H1 (cell line): ENCODE measurements around the gene ZNF391. TPM values are rescaled to one million over a fixed set of nuclear protein-coding genes. Genes with fewer than 3 reads are reported as not detected.

Source experiments
- CTCF ChIA-PET: fragments of 300-600 bp; sonication (Branson Sonifier 250); formaldehyde crosslinking; loops from one replicate; lab custom pipeline; 2021; ENCODE audit not compliant: partially characterized antibody; lab: Charles Lee
- POLR2A ChIA-PET: fragments of 300-600 bp; sonication (Branson Sonifier 250); formaldehyde crosslinking; loops from one replicate; lab custom pipeline; 2021; ENCODE audit warnings: inconsistent platforms; ENCODE audit not compliant: partially characterized antibody; lab: Charles Lee
- DNase-seq, 2 experiments: peaks; one replicate each; pipeline versions ENCODE4 v3.0.0 to v3.0.0-alpha.2; 2010 to 2022; ENCODE audit warnings: low spot score in 2 of 2, low read depth in 1 of 2, mixed read lengths in 1 of 2
- FAIRE-seq: peaks from 2 replicates; lab custom pipeline; 2011; peaks lifted over from hg19 to GRCh38; lab: Jason Lieb, UNC
- H2AFZ ChIP-seq: 2 replicates; pipeline ENCODE4 v1.8.1; 2012; ENCODE audit warnings: low read length, inconsistent platforms
- H2AK5ac ChIP-seq: 2 replicates; pipeline ENCODE4 v1.6.1; 2013; ENCODE audit warnings: low read depth, low read length
- H2BK120ac ChIP-seq: replicated peaks from 2 replicates; pipeline ENCODE3; 2013; ENCODE audit warnings: low read depth, low read length, inconsistent platforms
- H2BK12ac ChIP-seq: 2 replicates; pipeline ENCODE4 v1.6.1; 2013; ENCODE audit warnings: low read depth, low read length
- H2BK15ac ChIP-seq: 2 replicates; pipeline ENCODE4 v1.6.1; 2013; ENCODE audit warnings: low read length
- H2BK20ac ChIP-seq: 2 replicates; pipeline ENCODE4 v1.6.1; 2013; ENCODE audit warnings: low read length
- H2BK5ac ChIP-seq: 2 replicates; pipeline ENCODE4 v1.6.1; 2013; ENCODE audit warnings: low read depth, low read length
- H3K14ac ChIP-seq: 2 replicates; pipeline ENCODE4 v1.6.1; 2013; ENCODE audit warnings: inconsistent platforms; ENCODE audit not compliant: insufficient read length
- H3K18ac ChIP-seq: 2 replicates; pipeline ENCODE4 v1.6.1; 2013; ENCODE audit warnings: low read length; ENCODE audit errors: extremely low read depth
- H3K23ac ChIP-seq: 2 replicates; pipeline ENCODE4 v1.6.1; 2013; ENCODE audit warnings: inconsistent platforms; ENCODE audit not compliant: insufficient read length
- H3K23me2 ChIP-seq: 2 replicates; pipeline ENCODE4 v1.6.1; 2013; ENCODE audit warnings: low read depth, low read length
- H3K27ac ChIP-seq: 2 replicates; pipeline ENCODE4 v1.6.1; 2011; ENCODE audit warnings: low read depth, low read length, inconsistent platforms
- H3K27me3 ChIP-seq, 4 experiments: replicated peaks in 1 of 4; 1 replicate in 1 of 4; 2 replicates in 3 of 4; pipeline versions ENCODE4 v1.6.1 to v1.8.1; 2011 to 2013; ENCODE audit warnings: low read length in 3 of 4, mild to moderate bottlenecking in 3 of 4, inconsistent platforms in 2 of 4, mixed read lengths in 2 of 4, moderate library complexity in 1 of 4; ENCODE audit not compliant: control insufficient read depth in 3 of 4, insufficient read depth in 3 of 4; ENCODE audit errors: extremely low read depth in 1 of 4
- H3K36me3 ChIP-seq, 4 experiments: 2 replicates each; pipeline versions ENCODE4 v1.6.1 to v1.8.1; 2011 to 2013; ENCODE audit warnings: mild to moderate bottlenecking in 4 of 4, low read length in 3 of 4, moderate library complexity in 2 of 4, control low read depth in 1 of 4, inconsistent platforms in 1 of 4; ENCODE audit not compliant: insufficient read depth in 4 of 4, control insufficient read depth in 2 of 4
- H3K4ac ChIP-seq: replicated peaks from 2 replicates; pipeline ENCODE3; 2013; ENCODE audit warnings: low read length, low read depth, mixed read lengths, inconsistent platforms; ENCODE audit not compliant: insufficient read length
- H3K4me1 ChIP-seq, 4 experiments: replicated peaks in 1 of 4; 1 replicate in 1 of 4; 2 replicates in 3 of 4; pipeline versions ENCODE4 v1.6.1 to v1.8.1; 2011 to 2013; ENCODE audit warnings: low read length in 3 of 4, inconsistent platforms in 2 of 4, mixed read lengths in 1 of 4; ENCODE audit not compliant: insufficient read depth in 4 of 4, control insufficient read depth in 3 of 4
- H3K4me2 ChIP-seq, 2 experiments: 2 replicates each; pipeline versions ENCODE4 v1.6.1 to v1.8.1; 2011 to 2013; ENCODE audit warnings: low read depth in 2 of 2, low read length in 2 of 2, control low read depth in 1 of 2, inconsistent platforms in 1 of 2, mild to moderate bottlenecking in 1 of 2; ENCODE audit not compliant: insufficient read depth in 1 of 2
- H3K4me3 ChIP-seq, 4 experiments: fragments of 200-600, 300-600 bp in 1 of 4; sonication (generic), shearing (Covaris generic), sonication (Bioruptor Twin) in 1 of 4; 2 replicates each; pipeline versions ENCODE4 v1.5.1 to v1.8.1; 2011 to 2016; ENCODE audit warnings: low read length in 4 of 4, low read depth in 3 of 4, control low read depth in 2 of 4, inconsistent platforms in 2 of 4, mild to moderate bottlenecking in 2 of 4, mixed read lengths in 1 of 4, moderate library complexity in 1 of 4; ENCODE audit not compliant: insufficient read depth in 2 of 4; ENCODE audit errors: extremely low read depth in 1 of 4
- H3K56ac ChIP-seq: replicated peaks from 2 replicates; pipeline ENCODE3; 2013; ENCODE audit warnings: low read depth, mild to moderate bottlenecking, mixed read lengths, low read length, inconsistent platforms; ENCODE audit not compliant: insufficient read length
- H3K79me1 ChIP-seq: 2 replicates; pipeline ENCODE4 v1.6.1; 2013; ENCODE audit warnings: low read depth, low read length, control low read depth
- H3K79me2 ChIP-seq, 2 experiments: 2 replicates each; pipeline versions ENCODE4 v1.6.1 to v1.8.1; 2012 to 2013; ENCODE audit warnings: low read length in 2 of 2, mild to moderate bottlenecking in 2 of 2, inconsistent platforms in 1 of 2; ENCODE audit not compliant: insufficient read depth in 2 of 2, control insufficient read depth in 1 of 2
- H3K9ac ChIP-seq, 4 experiments: replicated peaks in 1 of 4; 1 replicate in 1 of 4; 2 replicates in 3 of 4; pipeline versions ENCODE4 v1.6.1 to v1.8.1; 2011 to 2013; ENCODE audit warnings: low read depth in 3 of 4, low read length in 3 of 4, control low read depth in 2 of 4, mild to moderate bottlenecking in 2 of 4, moderate library complexity in 2 of 4, inconsistent platforms in 1 of 4; ENCODE audit errors: extremely low read depth in 1 of 4
- H3K9me3 ChIP-seq, 2 experiments: 2 replicates each; pipeline versions ENCODE4 v1.6.1 to v1.8.1; 2012 to 2013; ENCODE audit warnings: mild to moderate bottlenecking in 2 of 2, moderate library complexity in 2 of 2, control low read depth in 1 of 2, inconsistent platforms in 1 of 2, low read depth in 1 of 2, low read length in 1 of 2, mixed read lengths in 1 of 2; ENCODE audit not compliant: insufficient read depth in 2 of 2
- H4K20me1 ChIP-seq, 2 experiments: replicated peaks in 1 of 2; 2 replicates each; pipeline versions ENCODE3 to v1.8.1; 2011 to 2013; ENCODE audit warnings: inconsistent platforms in 2 of 2, low read length in 2 of 2, mild to moderate bottlenecking in 1 of 2; ENCODE audit not compliant: insufficient read depth in 2 of 2, control insufficient read depth in 1 of 2
- H4K5ac ChIP-seq: 2 replicates; pipeline ENCODE4 v1.6.1; 2013; ENCODE audit warnings: low read length, low read depth, mixed read lengths, inconsistent platforms; ENCODE audit not compliant: insufficient read length
- H4K8ac ChIP-seq: 2 replicates; pipeline ENCODE4 v1.8.0; 2013; ENCODE audit warnings: mild to moderate bottlenecking, moderate library complexity, low read length, inconsistent platforms; ENCODE audit not compliant: insufficient read depth; ENCODE audit errors: extremely low read depth
- H4K91ac ChIP-seq: replicated peaks from 2 replicates; pipeline ENCODE3; 2013; ENCODE audit warnings: low read length, mixed read lengths, inconsistent platforms; ENCODE audit not compliant: insufficient read length
- ATF3 ChIP-seq: IDR thresholded peaks from 2 replicates; pipeline ENCODE4 v1.6.1; 2011; ENCODE audit warnings: low read depth, mild to moderate bottlenecking, low read length; ENCODE audit not compliant: insufficient read depth
- BRCA1 ChIP-seq: IDR thresholded peaks from 2 replicates; pipeline ENCODE4 v1.6.1; 2012; ENCODE audit warnings: low read depth, low read length, improper control_type of control experiment
- CHD1 ChIP-seq: IDR thresholded peaks from 2 replicates; pipeline ENCODE4 v1.6.1; 2012; ENCODE audit warnings: low read depth, low read length, improper control_type of control experiment
- FOSL1 ChIP-seq: IDR thresholded peaks from 2 replicates; pipeline ENCODE4 v1.6.1; 2011; ENCODE audit warnings: mild to moderate bottlenecking, low read depth, low read length, moderate library complexity; ENCODE audit not compliant: insufficient read depth
- HDAC6 ChIP-seq: IDR thresholded peaks from one replicate; pipeline ENCODE4 v1.7.1; 2012; ENCODE audit warnings: low read depth, mild to moderate bottlenecking, inconsistent platforms, low read length, moderate library complexity
- MAFK ChIP-seq: IDR thresholded peaks from 2 replicates; pipeline ENCODE4 v1.6.1; 2012; ENCODE audit warnings: low read depth, mild to moderate bottlenecking, improper control_type of control experiment, low read length
- NRF1 ChIP-seq: IDR thresholded peaks from 2 replicates; pipeline ENCODE4 v1.6.1; 2011; ENCODE audit warnings: mild to moderate bottlenecking, low read depth, low read length, improper control_type of control experiment
- RAD21 ChIP-seq, 2 experiments: IDR thresholded peaks in 1 of 2; conservative IDR thresholded peaks in 1 of 2; 2 replicates each; pipeline ENCODE4 v1.6.1; 2011; ENCODE audit warnings: low read depth in 2 of 2, low read length in 2 of 2, improper control_type of control experiment in 1 of 2, inconsistent platforms in 1 of 2, mild to moderate bottlenecking in 1 of 2, moderate library complexity in 1 of 2
- SRF ChIP-seq: IDR thresholded peaks from 2 replicates; pipeline ENCODE4 v1.6.1; 2011; ENCODE audit warnings: mild to moderate bottlenecking, low read depth, low read length, moderate library complexity
- SUZ12 ChIP-seq: fragments of 200-600 bp; sonication (generic); IDR thresholded peaks from 2 replicates; pipeline ENCODE4 v1.6.1; 2012; ENCODE audit warnings: mild to moderate bottlenecking, inconsistent platforms, low read length, moderate library complexity, mixed read lengths
- TBP ChIP-seq: IDR thresholded peaks from 2 replicates; pipeline ENCODE4 v1.6.1; 2011; ENCODE audit warnings: low read depth, low read length, improper control_type of control experiment
- USF2 ChIP-seq: IDR thresholded peaks from 2 replicates; pipeline ENCODE4 v1.6.1; 2011; ENCODE audit warnings: low read length, improper control_type of control experiment
- ZNF274 ChIP-seq: IDR thresholded peaks from 2 replicates; pipeline ENCODE4 v1.7.0; 2012; ENCODE audit warnings: low read length, borderline replicate concordance; ENCODE audit errors: extremely low read depth
- WGBS, 2 experiments: shearing (Covaris generic) in 1 of 2; methylation state at CpG; one replicate each; pipeline versions ENCODE4 v1.1.6 to v1.1.7; 2013 to 2015; ENCODE audit warnings: low lambda C conversion rate in 2 of 2, mixed read lengths in 2 of 2, inconsistent platforms in 1 of 2, low coverage in 1 of 2, missing lambda C conversion rate in 1 of 2; ENCODE audit not compliant: insufficient replicate concordance in 2 of 2, insufficient coverage in 1 of 2, insufficient read length in 1 of 2; ENCODE audit errors: extremely low coverage in 1 of 2, missing lambda C conversion rate in 1 of 2; 5-methylcytosine and 5-hydroxymethylcytosine counted together
- polyA plus RNA-seq, 7 experiments: library from polyadenylated mRNA; depleted of rRNA in 3 of 7; stranded (reverse) in 5 of 7; unstranded in 2 of 7; fragments of >200 nt in 5 of 7; fragments of 200-250 nt in 2 of 7; gene quantifications; 1 replicate in 5 of 7; 2 replicates in 1 of 7; 4 replicates in 1 of 7; pipeline versions ENCODE4 v1.2.1 to v1.2.3, GENCODE V29; 2011 to 2013; ENCODE audit warnings: missing spikeins in 2 of 7, mixed read lengths in 2 of 7
- total RNA-seq: library from RNA; stranded (reverse); fragmentation: NEBNext Ultra II Directional; extraction: Animal tissue kit (Norgen Biotek cat#: 25700); gene quantifications from 2 replicates; pipeline ENCODE4 v1.2.1, GENCODE V29; 2021

ZNF391 gene
- total and polyA plus RNA-seq, 2 of the 8 experiments (the other 6 are each of a cell fraction or from before 2014, with no cell fraction given): 4.8 to 13.0 TPM

GRCh38 chr6:27439371-27439770 lies 50.8 kb downstream of the ZNF391 start:
- Histone ChIP-seq H3K79me1 (no peaks in the 10 kb centered on the region), H4K91ac (no peak overlapping the region), H3K4me3 (no peak overlapping the region), H3K79me2 (no peaks in the 10 kb centered on the region), H3K9me3 (peaks cover 0 to 8% of the 10 kb centered on the region in 2 experiments; a peak in 2 of 4 replicates), H3K9ac (no peak overlapping the region), H3K18ac (no peak overlapping the region), H3K23me2 (no peaks in the 10 kb centered on the region), H3K27ac (no peak overlapping the region), H3K4ac (no peak overlapping the region), H3K4me2 (no peak overlapping the region), H3K23ac (no peak overlapping the region), H2AFZ (no peak overlapping the region), H2BK15ac (no peak overlapping the region), H2AK5ac (no peak overlapping the region), H3K36me3 (no peaks in the 10 kb centered on the region), H2BK120ac (no peak overlapping the region), H4K20me1 (no peaks in the 10 kb centered on the region), H3K56ac (no peak overlapping the region), H3K27me3 (no peaks in the 10 kb centered on the region), H4K5ac (no peak overlapping the region), H3K4me1 (no peaks in the 10 kb centered on the region), H2BK20ac (no peak overlapping the region), H3K14ac (no peak overlapping the region), H2BK5ac (no peak overlapping the region), H2BK12ac (no peak overlapping the region), H4K8ac (no peak overlapping the region)
- ChIA-PET CTCF (no interaction called here), POLR2A (no interaction called here)
- FAIRE-seq (no peak), DNase-seq (no peak)
- WGBS, 2 experiments: 78% methylated on average over 4 of the region's 4 CpGs; no CpG with 5 or more reads in 1 of the 2 experiments
- no peak for TF ChIP-seq RAD21 (IDR thresholded peaks at IDR 0.05 in 1 of 2, conservative IDR thresholded peaks at IDR 0.05 in 1 of 2; ENCODE audit: low read depth in 2 of 2, low read length in 2 of 2)
- TF ChIP-seq ATF3: no peak
- TF ChIP-seq USF2: no peak
- TF ChIP-seq FOSL1: no peak
- TF ChIP-seq BRCA1: no peak
- no peak for TF ChIP-seq SUZ12
- no peak for TF ChIP-seq SRF
- TF ChIP-seq ZNF274: no peak
- no peak for TF ChIP-seq TBP
- TF ChIP-seq MAFK: no peak
- TF ChIP-seq CHD1: no peak
- TF ChIP-seq NRF1: no peak
- TF ChIP-seq HDAC6: no peak
